ENCODE results near the gene LRRK2.
"Not testable (repeated sequence)": the region's sequence is repeated elsewhere in the genome, so short reads cannot be mapped to it uniquely, and the experiment has no call there.

Gene LRRK2

GRCh38 chr12:40325349-40325960 lies 100.7 kb downstream of the LRRK2 start:
- DNase-seq = peak; percentile 80

- DNase-seq = no peak
These were observed 102.7 kb downstream of the LRRK2 start for GRCh38 chr12:40327535-40327934.

GRCh38 chr12:40330180-40330579 lies 105.4 kb downstream of the LRRK2 start:
- DNase-seq = no peak

- DNase-seq = no peak
These were observed 107.1 kb downstream of the LRRK2 start for GRCh38 chr12:40331886-40332285.

GRCh38 chr12:40335991-40336390 lies 111.2 kb downstream of the LRRK2 start:
- no peak for DNase-seq

- DNase-seq = peak; percentile 30
These were observed 111.9 kb downstream of the LRRK2 start for GRCh38 chr12:40336573-40337199.

- no peak for DNase-seq
These were observed 113.3 kb downstream of the LRRK2 start for GRCh38 chr12:40338071-40338470.

- no peak for DNase-seq
These were observed 113.8 kb downstream of the LRRK2 start for GRCh38 chr12:40338621-40339020.

- DNase-seq = no peak
These were observed 117.2 kb downstream of the LRRK2 start for GRCh38 chr12:40342010-40342409.

GRCh38 chr12:40343124-40343523 lies 118.3 kb downstream of the LRRK2 start:
- no peak for DNase-seq

- no peak for DNase-seq
These were observed 119.5 kb downstream of the LRRK2 start for GRCh38 chr12:40344312-40344711.

- DNase-seq = no peak
These were observed 127.2 kb downstream of the LRRK2 start for GRCh38 chr12:40351976-40352375.

- DNase-seq = no peak
These were observed 150.3 kb downstream of the LRRK2 start for GRCh38 chr12:40375076-40375475.

- DNase-seq = no peak
These were observed 151.9 kb downstream of the LRRK2 start for GRCh38 chr12:40376533-40377267.

- no peak for DNase-seq
These were observed 153.9 kb downstream of the LRRK2 start for GRCh38 chr12:40378691-40379090.

GRCh38 chr12:40382217-40382616 lies 157.4 kb downstream of the LRRK2 start:
- no peak for DNase-seq

GRCh38 chr12:40387279-40387678 lies 162.5 kb downstream of the LRRK2 start:
- DNase-seq = not testable (repeated sequence)

GRCh38 chr12:40390980-40391379 lies 166.2 kb downstream of the LRRK2 start:
- DNase-seq = no peak

GRCh38 chr12:40393026-40393425 lies 168.2 kb downstream of the LRRK2 start:
- DNase-seq = no peak

- DNase-seq = no peak
These were observed 174.9 kb downstream of the LRRK2 start for GRCh38 chr12:40399656-40400055.

- DNase-seq = no peak
These were observed 180.6 kb downstream of the LRRK2 start for GRCh38 chr12:40405419-40405818.

Data from NCI-H2081 treated with DMSO at 0.1 percent for 48 hours (cell line).